GM12891 (cell line): ENCODE data around the gene ZNF581.

ENCODE experiments used
- POLR2A ChIP-seq: IDR thresholded peaks from 2 replicates; pipeline ENCODE4 v1.6.1; 2011; ENCODE audit warnings: low read depth, low read length, control low read depth
- TAF1 ChIP-seq: IDR thresholded peaks from 2 replicates; pipeline ENCODE4 v1.6.1; 2011; ENCODE audit warnings: low read depth, low read length, control low read depth

DNA sequence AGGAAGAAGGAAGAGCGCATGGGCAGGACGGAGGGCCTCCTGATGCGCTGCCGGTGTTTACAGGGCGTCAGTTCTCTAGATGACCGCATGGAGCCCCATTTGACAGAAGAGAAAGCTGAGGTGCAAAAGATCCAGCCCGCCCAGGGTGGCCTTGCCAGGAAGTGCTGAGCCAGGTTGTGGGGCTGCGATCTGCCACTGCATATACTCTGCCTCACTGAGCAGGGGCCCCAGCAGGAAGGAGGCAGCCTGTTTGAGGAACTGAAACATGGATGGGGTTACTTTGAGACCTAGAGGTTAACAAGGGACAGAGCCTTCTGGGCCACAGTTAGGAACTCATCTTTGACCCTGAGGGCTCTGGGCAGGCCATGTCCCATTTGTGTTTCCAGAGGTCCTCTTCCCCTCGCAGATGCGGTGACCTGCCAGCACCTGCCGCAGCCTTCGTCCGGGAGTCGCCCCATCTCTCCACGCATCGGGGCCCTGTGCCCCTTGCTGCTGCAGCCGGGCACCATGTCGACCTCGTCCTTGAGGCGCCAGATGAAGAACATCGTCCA, 34.7 kb downstream of the ZNF581 start:
- TF ChIP-seq TAF1 = peak; percentile 54; the same call in 1 of the 2 replicates
- peak; percentile 77 for TF ChIP-seq POLR2A
